ENCODE measurements around the gene MAP1A. TPM values are rescaled to one million over a fixed set of nuclear protein-coding genes. Genes with fewer than 3 reads are reported as not detected.

MAP1A gene
- total RNA-seq, 1 experiment from 2014 or later: 2.5 TPM

- H3K27ac ChIP-seq (ENCODE audit: insufficient read length, low read depth, low read length): peak within 1 kb of the TSS; percentile 58
- H2AFZ ChIP-seq (ENCODE audit: low read length): no peak within 1 kb of the TSS
- H3K18ac ChIP-seq (ENCODE audit: insufficient read length, low read depth, low read length): peak within 1 kb of the TSS; percentile 99
- peak within 1 kb of the TSS; percentile 78 for H3K9ac ChIP-seq (ENCODE audit: extremely low read depth, insufficient read length, low read length)
- peak within 1 kb of the TSS; percentile 70 for H2BK5ac ChIP-seq (ENCODE audit: insufficient read length, low read length)
- no peaks in the 10 kb centered on the region; the same call in 1 of the 2 replicates for H3K79me2 ChIP-seq (ENCODE audit: insufficient read depth, low read length)
- H2AK5ac ChIP-seq (ENCODE audit: insufficient read length, low read length): no peak within 1 kb of the TSS
- no peak within 1 kb of the TSS for H3K56ac ChIP-seq (ENCODE audit: insufficient read length, low read depth, low read length)
- Mint-ChIP-seq H3K27me3 (ENCODE audit: low read depth) (no peaks in the 10 kb centered on the region), H3K9me3 (no peaks in the 10 kb centered on the region), H3K4me3 (peak within 1 kb of the TSS; percentile 98 to 99), H3K4me1 (peaks cover 24 to 28% of the 10 kb centered on the region in 2 experiments), H3K36me3 (ENCODE audit: insufficient read depth in 1 of 3, low read depth in 3 of 3) (peaks cover 30 to 41% (median 37%) of the 10 kb centered on the region in 3 experiments), H3K27ac (peak within 1 kb of the TSS; percentile 99 to 100 (median 100))
- no peaks in the 10 kb centered on the region for H3K9me3 ChIP-seq (ENCODE audit: control insufficient read depth, low read depth, low read length)
- no peak within 1 kb of the TSS; the same call in 1 of the 2 replicates for H3K4ac ChIP-seq (ENCODE audit: low read depth, low read length)
- WGBS (ENCODE audit: extremely low coverage, insufficient read length, low lambda C conversion rate): no CpG with 5 or more reads among the region's 54 CpGs
- peak within 1 kb of the TSS; percentile 76 for H3K4me2 ChIP-seq (ENCODE audit: insufficient read depth, insufficient read length, low read length)
- H3K27me3 ChIP-seq (ENCODE audit: insufficient read depth, low read length): no peaks in the 10 kb centered on the region
- H4K8ac ChIP-seq (replicated peaks; ENCODE audit: insufficient read length, low read depth, low read length): no peak within 1 kb of the TSS
- H3K23me2 ChIP-seq (ENCODE audit: insufficient read length, low read depth, low read length, poor library complexity, severe bottlenecking): peaks cover 5% of the 10 kb centered on the region
- no peak within 1 kb of the TSS for H2BK12ac ChIP-seq (ENCODE audit: insufficient read length, low read depth, low read length)
- H3K14ac ChIP-seq (ENCODE audit: insufficient read depth, low read length): peak within 1 kb of the TSS; percentile 97
- DNase-seq: peak; percentile 98
- H2BK15ac ChIP-seq (ENCODE audit: low read depth, low read length): no peak within 1 kb of the TSS
- TF ChIP-seq CTCF (conservative IDR thresholded peaks at IDR 0.05): no peak
- no peaks in the 10 kb centered on the region for H3K79me1 ChIP-seq (ENCODE audit: insufficient read depth, low read depth, low read length, poor library complexity, severe bottlenecking)
- no peak within 1 kb of the TSS for H2BK20ac ChIP-seq (ENCODE audit: low read depth, low read length, poor library complexity, severe bottlenecking)
- H3T11ph ChIP-seq (ENCODE audit: low read length): no peak within 1 kb of the TSS
- H3K4me1 ChIP-seq (ENCODE audit: insufficient read depth, low read length): peaks cover 8% of the 10 kb centered on the region; the same call in 1 of the 2 replicates
- no peak within 1 kb of the TSS for H3K23ac ChIP-seq (ENCODE audit: insufficient read length, low read depth, low read length)
- no peak within 1 kb of the TSS for H4K91ac ChIP-seq (ENCODE audit: insufficient read length, low read depth, low read length)
- no peaks in the 10 kb centered on the region for H4K20me1 ChIP-seq (ENCODE audit: control insufficient read depth, insufficient read depth, insufficient read length)
- no peak within 1 kb of the TSS for H2BK120ac ChIP-seq (ENCODE audit: low read depth, low read length, poor library complexity, severe bottlenecking)
- no peak within 1 kb of the TSS for H4K5ac ChIP-seq (ENCODE audit: insufficient read length, low read depth, low read length)
These were observed 24.5 kb upstream of the MAP1A start, which contains the start of gene TP53BP1 for GRCh38 chr15:43492673-43493601. TSS of gene TP53BP1 (minus strand) at chr15:43493156. CDS start at chr15:43493043, 113 bp downstream.
